Subcutaneous abdominal adipose tissue (tissue), 5 donors: Measurements from ENCODE around the gene PARP15.
A peak's percentile ranks its signal among the peaks of the same experiment; 100 is the strongest.
"Not testable (repeated sequence)": the region's sequence is repeated elsewhere in the genome, so short reads cannot be mapped to it uniquely, and the experiment has no call there.

Experiments used
- H3K27ac ChIP-seq: one replicate; pipeline ENCODE4 v1.7.0; 2013; ENCODE audit warnings: low read depth, mild to moderate bottlenecking, inconsistent platforms, low read length, moderate library complexity
- H3K27me3 ChIP-seq, 5 donors: one replicate each; pipeline ENCODE4 v1.7.0; 2013; ENCODE audit warnings: low read length in 5 of 5, inconsistent platforms in 1 of 5; ENCODE audit not compliant: control insufficient read depth in 5 of 5, insufficient read depth in 4 of 5
- H3K36me3 ChIP-seq, 5 donors: one replicate each; pipeline ENCODE4 v1.7.0; 2013; ENCODE audit warnings: low read length in 5 of 5; ENCODE audit not compliant: control insufficient read depth in 5 of 5, insufficient read depth in 5 of 5
- H3K4me1 ChIP-seq, 5 donors: one replicate each; pipeline ENCODE4 v1.7.0; 2013; ENCODE audit warnings: low read length in 5 of 5, mild to moderate bottlenecking in 3 of 5, moderate library complexity in 1 of 5; ENCODE audit not compliant: control insufficient read depth in 5 of 5, insufficient read depth in 5 of 5
- H3K4me3 ChIP-seq, 5 donors: one replicate each; pipeline ENCODE4 v1.7.0; 2013; ENCODE audit warnings: low read length in 5 of 5, low read depth in 1 of 5
- H3K9ac ChIP-seq, 5 donors: one replicate each; pipeline ENCODE4 v1.7.0; 2013; ENCODE audit warnings: low read length in 5 of 5, mild to moderate bottlenecking in 4 of 5, moderate library complexity in 3 of 5
- H3K9me3 ChIP-seq, 5 donors: one replicate each; pipeline ENCODE4 v1.7.0; 2013; ENCODE audit warnings: low read length in 5 of 5; ENCODE audit not compliant: control insufficient read depth in 5 of 5
- donor health status: healthy.
- donor health status: healthy.
- donor health status: healthy.
- donor health status: healthy.
- donor health status: healthy.

The PARP15 gene

GRCh38 chr3:122568131-122568530 is 9.3 kb upstream of the PARP15 start:
- H3K4me1 ChIP-seq: peaks cover 4 to 37% (median 21%) of the 10 kb centered on the region in 5 donors
- H3K27ac ChIP-seq, H3K9me3 ChIP-seq, H3K9ac ChIP-seq, H3K4me3 ChIP-seq, H3K27me3 ChIP-seq: not testable (repeated sequence)
- H3K36me3 ChIP-seq: peaks cover 18 to 67% (median 52%) of the 10 kb centered on the region in 5 donors

- Histone ChIP-seq H3K4me3 (no peak overlapping the region), H3K9me3 (no peaks in the 10 kb centered on the region), H3K4me1 (peaks cover 4 to 32% (median 14%) of the 10 kb centered on the region in 5 donors), H3K9ac (no peak overlapping the region), H3K36me3 (peaks cover 18 to 67% (median 52%) of the 10 kb centered on the region in 5 donors), H3K27ac (no peak overlapping the region), H3K27me3 (no peaks in the 10 kb centered on the region)
Observed at GRCh38 chr3:122568755-122569154, 8.7 kb upstream of the PARP15 start.

- H3K36me3 ChIP-seq: peaks cover 12 to 45% (median 32%) of the 10 kb centered on the region in 5 donors
- peaks cover 0 to 20% (median 7%) of the 10 kb centered on the region in 5 donors for H3K4me1 ChIP-seq
- H3K9ac ChIP-seq: no peak overlapping the region
- H3K27ac ChIP-seq: no peak overlapping the region
- H3K4me3 ChIP-seq: no peak overlapping the region
- no peaks in the 10 kb centered on the region for H3K27me3 ChIP-seq
- H3K9me3 ChIP-seq: no peaks in the 10 kb centered on the region
Observed at GRCh38 chr3:122572940-122573412, 4.5 kb upstream of the PARP15 start.

GRCh38 chr3:122576174-122576940 is 1.1 kb upstream of the PARP15 start:
- no peak overlapping the region for H3K27ac ChIP-seq
- no peak overlapping the region for H3K9ac ChIP-seq
- no peak overlapping the region for H3K4me3 ChIP-seq
- peaks cover 0 to 8% (median 7%) of the 10 kb centered on the region in 5 donors for H3K4me1 ChIP-seq
- peaks cover 2 to 17% (median 8%) of the 10 kb centered on the region in 5 donors for H3K36me3 ChIP-seq
- peaks cover 0 to 4% (median 1%) of the 10 kb centered on the region in 5 donors for H3K9me3 ChIP-seq
- no peaks in the 10 kb centered on the region for H3K27me3 ChIP-seq

- H3K27ac ChIP-seq: no peak overlapping the region
- H3K36me3 ChIP-seq: peaks cover 0 to 5% (median 0%) of the 10 kb centered on the region in 5 donors
- H3K4me3 ChIP-seq: peak overlapping the region in 4 of 5 donors; percentile 67 to 74 (median 68)
Observed at GRCh38 chr3:122578069-122578740, 755 bp downstream of the PARP15 start.

GRCh38 chr3:122580470-122580869 is 3.0 kb downstream of the PARP15 start:
- Histone ChIP-seq H3K27me3 (no peaks in the 10 kb centered on the region), H3K4me3 (no peak overlapping the region), H3K4me1 (peaks cover 0 to 8% (median 7%) of the 10 kb centered on the region in 5 donors), H3K27ac (no peak overlapping the region), H3K9ac (no peak overlapping the region), H3K9me3 (peaks cover 5 to 17% (median 10%) of the 10 kb centered on the region in 5 donors), H3K36me3 (no peaks in the 10 kb centered on the region)

More at GRCh38 chr3:122578069-122578740, 755 bp downstream of the PARP15 start:
- peaks cover 0 to 8% (median 7%) of the 10 kb centered on the region in 5 donors for H3K4me1 ChIP-seq
- peaks cover 5 to 17% (median 10%) of the 10 kb centered on the region in 5 donors for H3K9me3 ChIP-seq
- H3K9ac ChIP-seq: peak overlapping the region in 4 of 5 donors; percentile 60 to 76 (median 66)
- H3K27me3 ChIP-seq: no peaks in the 10 kb centered on the region

GRCh38 chr3:122581622-122582021 is 4.2 kb downstream of the PARP15 start:
- no peaks in the 10 kb centered on the region for H3K36me3 ChIP-seq
- H3K9ac ChIP-seq: no peak overlapping the region
- H3K4me1 ChIP-seq: peaks cover 0 to 8% (median 7%) of the 10 kb centered on the region in 5 donors
- H3K9me3 ChIP-seq: peaks cover 5 to 17% (median 10%) of the 10 kb centered on the region in 5 donors
- no peak overlapping the region for H3K27ac ChIP-seq
- no peak overlapping the region for H3K4me3 ChIP-seq
- H3K27me3 ChIP-seq: no peaks in the 10 kb centered on the region

- Histone ChIP-seq H3K9me3 (peaks cover 5 to 17% (median 10%) of the 10 kb centered on the region in 5 donors), H3K27ac (no peak overlapping the region), H3K4me1 (peaks cover 0 to 7% (median 6%) of the 10 kb centered on the region in 5 donors), H3K27me3 (no peaks in the 10 kb centered on the region), H3K36me3 (no peaks in the 10 kb centered on the region), H3K9ac (no peak overlapping the region), H3K4me3 (no peak overlapping the region)
Observed at GRCh38 chr3:122582390-122582789, 4.9 kb downstream of the PARP15 start.

GRCh38 chr3:122586098-122586497 is 8.6 kb downstream of the PARP15 start:
- Histone ChIP-seq H3K27ac (no peak overlapping the region), H3K27me3 (no peaks in the 10 kb centered on the region), H3K9ac (no peak overlapping the region), H3K9me3 (peaks cover 5 to 16% (median 10%) of the 10 kb centered on the region in 5 donors), H3K4me1 (no peaks in the 10 kb centered on the region), H3K36me3 (no peaks in the 10 kb centered on the region), H3K4me3 (no peak overlapping the region)
